Thyroid gland (tissue), 4 donors: ENCODE data around the gene SH2D1A. TPM values are rescaled to one million over a fixed set of nuclear protein-coding genes. Genes with fewer than 3 reads are reported as not detected.
A peak's percentile ranks its signal among the peaks of the same experiment; 100 is the strongest.
"Not testable (repeated sequence)": the region's sequence is repeated elsewhere in the genome, so short reads cannot be mapped to it uniquely, and the experiment has no call there.

ENCODE experiments used
- DNase-seq, 2 donors: peaks; one replicate each; pipeline ENCODE4 v3.0.0-alpha.2; 2019
- H3K27ac ChIP-seq, 3 donors: fragments of 200-600 bp; sonication (generic); 1 replicate in 2 of 3; 2 replicates in 1 of 3; pipeline ENCODE4 v1.5.1; 2016 to 2019; ENCODE audit warnings: mild to moderate bottlenecking in 1 of 3, moderate library complexity in 1 of 3
- H3K27me3 ChIP-seq: fragments of 200-600 bp; sonication (generic); one replicate; pipeline ENCODE4 v1.5.1; 2019
- H3K36me3 ChIP-seq, 2 donors: fragments of 200-600 bp; sonication (generic); one replicate each; pipeline ENCODE4 v1.5.1; 2016 to 2019
- H3K4me1 ChIP-seq, 2 donors: fragments of 200-600 bp; sonication (generic); one replicate each; pipeline ENCODE4 v1.5.1; 2017 to 2019
- H3K4me3 ChIP-seq, 3 donors: fragments of 200-600 bp; sonication (generic); replicated peaks in 1 of 3; 1 replicate in 2 of 3; 2 replicates in 1 of 3; pipeline ENCODE4 v1.5.1; 2016; ENCODE audit warnings: mild to moderate bottlenecking in 1 of 3
- H3K9me3 ChIP-seq: fragments of 200-600 bp; sonication (generic); one replicate; pipeline ENCODE4 v1.5.1; 2017
- CTCF ChIP-seq, 6 experiments: fragments of 200-600 bp in 3 of 6; fragments of 450-650 bp in 3 of 6; sonication (generic) in 3 of 6; IDR thresholded peaks; one replicate each; pipeline ENCODE4 v1.5.1; 2016 to 2019; ENCODE audit warnings: antibody characterized with exemption in 6 of 6, mild to moderate bottlenecking in 2 of 6, inconsistent platforms in 1 of 6, moderate library complexity in 1 of 6
- POLR2A ChIP-seq, 2 donors: fragments of 450-650 bp; IDR thresholded peaks; one replicate each; pipeline ENCODE4 v1.6.1; 2017; ENCODE audit warnings: antibody characterized with exemption in 2 of 2, mild to moderate bottlenecking in 2 of 2, moderate library complexity in 1 of 2
- WGBS, 2 donors: methylation state at CpG; one replicate each; pipeline ENCODE4 v1.1.5; 2017; 5-methylcytosine and 5-hydroxymethylcytosine counted together
- intact Hi-C: fragments of 100-400 bp; cut with DNase I; formaldehyde crosslinking; loops from one replicate; pipeline ENCODE4 v1.15.1; 2023
- total RNA-seq, 4 donors: library from RNA; depleted of rRNA; stranded (reverse); fragments of >200 nt; gene quantifications; one replicate each; pipeline ENCODE4 v1.2.3, GENCODE V29; 2016

The SH2D1A gene
- total RNA-seq, 4 donors from 2014 or later: 0.20 to 1.7 (median 0.46) TPM

GRCh38 chrX:124406294-124407014, 60.1 kb downstream of the SH2D1A start:
- DNase-seq: peak; percentile 4 to 11
- 25 to 33% methylated on average over 11 to 12 of the region's 12 CpGs for WGBS, 2 donors
- no peaks in the 10 kb centered on the region for H3K27me3 ChIP-seq
- TF ChIP-seq CTCF (IDR thresholded peaks at IDR 0.05): peak in 4 of 6 experiments; percentile 3 to 43 (median 34)
- TF ChIP-seq POLR2A (IDR thresholded peaks at IDR 0.05): no peak
- no peaks in the 10 kb centered on the region for H3K36me3 ChIP-seq
- intact Hi-C loops: no loop called here
- no peaks in the 10 kb centered on the region for H3K9me3 ChIP-seq
- no peaks in the 10 kb centered on the region for H3K4me1 ChIP-seq
- H3K4me3 ChIP-seq: no peak overlapping the region
- no peak overlapping the region for H3K27ac ChIP-seq

DNA sequence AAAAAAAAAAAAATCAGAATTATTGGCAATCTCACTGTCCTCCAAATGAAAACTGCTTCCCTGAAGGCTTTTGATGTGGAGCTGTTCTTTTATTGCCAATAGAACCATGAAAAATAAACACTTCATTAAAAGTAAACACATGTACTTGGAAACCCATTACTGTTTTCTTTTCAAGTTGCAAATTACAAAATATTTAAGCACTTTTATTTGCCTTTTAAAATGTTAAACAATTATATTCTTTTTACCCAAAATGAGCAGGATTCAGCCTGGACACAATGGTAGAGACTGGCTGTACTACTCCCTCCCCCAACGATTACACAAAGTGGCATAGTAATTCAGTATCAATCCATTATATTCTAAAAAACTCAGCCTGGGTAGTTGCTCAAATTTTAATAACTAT, 60.9 kb downstream of the SH2D1A start:
- WGBS, 2 donors: 64% methylated on average over 1 of the region's 1 CpG
- TF ChIP-seq CTCF (IDR thresholded peaks at IDR 0.05) (no peak), POLR2A (IDR thresholded peaks at IDR 0.05) (no peak)
- no peak for DNase-seq
- no peaks in the 10 kb centered on the region for H3K27me3 ChIP-seq
- H3K4me1 ChIP-seq: no peaks in the 10 kb centered on the region
- H3K4me3 ChIP-seq: no peak overlapping the region
- H3K36me3 ChIP-seq: no peaks in the 10 kb centered on the region
- H3K9me3 ChIP-seq: no peaks in the 10 kb centered on the region
- intact Hi-C loops: no loop called here
- H3K27ac ChIP-seq: no peak overlapping the region

GRCh38 chrX:124408380-124408779, 62.0 kb downstream of the SH2D1A start:
- H3K27ac ChIP-seq, H3K27me3 ChIP-seq, H3K9me3 ChIP-seq, H3K4me3 ChIP-seq, H3K36me3 ChIP-seq, DNase-seq, intact Hi-C loops, H3K4me1 ChIP-seq: not testable (repeated sequence)
- WGBS, 2 donors: 94 to 100% methylated on average over 2 to 5 of the region's 6 CpGs

- TF ChIP-seq CTCF (IDR thresholded peaks at IDR 0.05) (no peak), POLR2A (IDR thresholded peaks at IDR 0.05) (no peak)
- Histone ChIP-seq H3K9me3 (no peaks in the 10 kb centered on the region), H3K27me3 (no peaks in the 10 kb centered on the region), H3K36me3 (no peaks in the 10 kb centered on the region), H3K27ac (no peak overlapping the region), H3K4me3 (no peak overlapping the region), H3K4me1 (no peaks in the 10 kb centered on the region)
- intact Hi-C loops: no loop called here
- 85 to 94% methylated on average over 6 of the region's 6 CpGs for WGBS, 2 donors
- no peak for DNase-seq
Observed at GRCh38 chrX:124413244-124413643, 66.9 kb downstream of the SH2D1A start.

GRCh38 chrX:124414281-124414680, 67.9 kb downstream of the SH2D1A start:
- no peaks in the 10 kb centered on the region for H3K27me3 ChIP-seq
- H3K4me3 ChIP-seq: no peak overlapping the region
- intact Hi-C loops: no loop called here
- no peaks in the 10 kb centered on the region for H3K4me1 ChIP-seq
- 86 to 87% methylated on average over 4 to 5 of the region's 5 CpGs for WGBS, 2 donors
- H3K9me3 ChIP-seq: no peaks in the 10 kb centered on the region
- DNase-seq: no peak
- no peaks in the 10 kb centered on the region for H3K36me3 ChIP-seq
- no peak overlapping the region for H3K27ac ChIP-seq
- TF ChIP-seq CTCF (IDR thresholded peaks at IDR 0.05): no peak
- TF ChIP-seq POLR2A (IDR thresholded peaks at IDR 0.05): no peak
